HAP-1 (cell line): ENCODE measurements around the gene POU5F2.
A peak's percentile ranks its signal among the peaks of the same experiment; 100 is the strongest.

Experiments
- DNase-seq, 2 experiments: peaks; one replicate each; pipeline ENCODE4 v3.0.0-alpha.2; 2016 to 2020; ENCODE audit warnings: low spot score in 2 of 2
- H3K27me3 ChIP-seq: fragments of 250-450 bp; sonication (Bioruptor Pico); 2 replicates; pipeline ENCODE4 v1.5.1; 2020; ENCODE audit warnings: low read depth, mild to moderate bottlenecking, moderate library complexity
- H3K36me3 ChIP-seq: fragments of 250-450 bp; sonication (Bioruptor Pico); replicated peaks from 2 replicates; pipeline ENCODE4 v1.5.1; 2020; ENCODE audit warnings: mild to moderate bottlenecking
- H3K4me1 ChIP-seq: fragments of 250-450 bp; sonication (Bioruptor Pico); 2 replicates; pipeline ENCODE4 v1.5.1; 2020; ENCODE audit warnings: mild to moderate bottlenecking
- H3K4me3 ChIP-seq: fragments of 250-450 bp; sonication (Bioruptor Pico); 2 replicates; pipeline ENCODE4 v1.5.1; 2020; ENCODE audit warnings: mild to moderate bottlenecking, moderate library complexity
- H3K9me3 ChIP-seq: fragments of 250-450 bp; sonication (Bioruptor Pico); 2 replicates; pipeline ENCODE4 v1.5.1; 2020; ENCODE audit warnings: mild to moderate bottlenecking, moderate library complexity
- in situ Hi-C: fragments of 300-500 bp; cut with MboI; formaldehyde crosslinking; loops from 3 replicates; pipeline ENCODE4 v1.14.3; 2020; ENCODE audit warnings: low sequenced_read_pairs, inconsistent platforms, mixed read lengths

The POU5F2 gene

GRCh38 chr5:93741136-93741811, at the start of gene POU5F2:
Gene POU5F2, minus strand, starts transcription at chr5:93741600. Its CDS starts 37 bp downstream, at chr5:93741563.
- in situ Hi-C loops, result no loop called here
- Histone ChIP-seq H3K9me3 (no peaks in the 10 kb centered on the region), H3K4me1 (no peaks in the 10 kb centered on the region), H3K27me3 (no peaks in the 10 kb centered on the region), H3K36me3 (no peaks in the 10 kb centered on the region), H3K4me3 (no peak within 1 kb of the TSS)
- DNase-seq, result peak in 1 of 2 experiments; percentile 17

DNA sequence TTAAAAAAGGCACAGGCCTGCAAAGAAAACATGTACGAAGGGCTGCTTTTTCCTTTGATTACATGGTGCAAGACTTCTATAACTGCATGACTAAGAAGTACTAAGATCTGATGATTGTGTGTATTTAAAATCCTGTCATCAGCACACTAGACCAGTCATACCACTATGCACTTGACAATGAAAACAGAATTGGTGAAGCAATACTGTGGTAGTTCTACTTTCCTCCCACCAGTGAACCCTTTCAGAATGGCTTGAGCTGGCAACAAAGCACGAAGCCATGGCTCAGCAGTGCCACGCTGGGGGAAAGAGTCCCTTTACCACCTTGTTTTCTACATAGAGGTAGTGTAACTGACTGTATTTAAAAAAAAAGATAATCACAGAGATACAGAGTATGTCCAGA, 49.0 kb upstream of the POU5F2 start:
- Histone ChIP-seq H3K4me3 (no peak overlapping the region), H3K27me3 (no peaks in the 10 kb centered on the region), H3K36me3 (no peaks in the 10 kb centered on the region), H3K4me1 (no peaks in the 10 kb centered on the region), H3K9me3 (no peaks in the 10 kb centered on the region)
- in situ Hi-C loops, result loop anchor here (10.0 kb wide), 1 partner anchor 196 kb away; no protein-coding TSS in a partner anchor
- no peak for DNase-seq

DNA sequence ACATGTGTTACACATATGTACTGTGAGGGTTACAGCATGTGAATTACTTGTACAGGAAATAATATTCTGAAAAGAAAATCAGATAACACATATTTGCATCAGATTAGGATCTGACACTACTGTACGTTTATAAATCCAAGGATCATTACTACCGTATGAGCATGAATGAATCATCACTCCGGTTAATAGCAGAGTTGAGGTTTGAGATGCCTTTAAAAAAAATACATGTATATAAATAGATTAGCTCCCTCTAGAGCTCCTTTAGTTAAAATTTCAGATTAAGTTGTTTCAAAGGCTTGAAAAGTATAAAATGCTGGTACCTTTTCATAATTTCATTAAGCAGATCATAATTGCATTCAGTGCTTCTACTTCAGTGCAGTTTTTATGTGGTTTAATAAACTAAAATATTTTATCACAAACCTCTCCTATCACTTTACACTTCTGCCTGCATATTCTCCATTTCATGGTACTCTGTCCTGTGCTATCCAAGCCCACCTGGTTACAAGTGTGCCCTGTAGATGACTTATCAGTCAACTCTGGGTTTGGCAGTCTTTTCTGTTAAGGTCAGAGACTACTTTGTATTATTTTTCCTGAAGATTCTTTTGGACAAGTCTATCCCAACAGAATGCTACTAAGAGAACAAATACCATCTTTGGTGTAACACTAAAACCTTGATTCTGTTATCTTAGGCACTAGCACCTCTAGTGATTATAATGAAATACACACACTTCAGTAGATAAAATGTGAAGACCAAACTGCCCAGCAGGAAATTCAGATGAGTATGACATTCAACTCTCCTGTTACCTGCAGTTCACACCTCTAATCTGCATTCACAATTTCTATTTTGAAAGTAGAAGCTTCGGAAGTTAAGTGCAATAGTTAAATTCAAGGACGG, 48.0 kb upstream of the POU5F2 start:
- in situ Hi-C loops, result loop anchor here (10.0 kb wide), 1 partner anchor 195 kb away; no protein-coding TSS in a partner anchor
- DNase-seq, result no peak
- no peak overlapping the region for H3K4me3 ChIP-seq
- no peaks in the 10 kb centered on the region for H3K4me1 ChIP-seq
- H3K27me3 ChIP-seq, result no peaks in the 10 kb centered on the region
- H3K9me3 ChIP-seq, result no peaks in the 10 kb centered on the region
- H3K36me3 ChIP-seq, result no peaks in the 10 kb centered on the region

DNA sequence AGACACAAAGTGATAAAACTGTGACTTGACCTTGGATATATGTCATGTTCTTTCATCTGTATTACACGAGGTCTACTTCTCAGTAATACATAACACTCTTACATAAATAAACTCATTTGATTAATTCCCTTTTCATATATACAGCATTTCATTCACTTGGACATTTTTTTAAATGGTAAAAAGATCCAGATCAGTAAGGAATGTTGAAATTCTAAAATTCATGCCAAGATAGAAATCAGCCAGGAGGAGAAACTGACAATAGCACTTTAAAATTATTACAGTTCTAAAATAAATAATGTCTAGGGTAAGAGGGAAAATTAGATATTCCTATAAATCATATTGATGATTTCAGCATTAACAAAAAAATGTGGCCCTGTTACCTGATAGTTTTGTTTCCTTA, 46.2 kb upstream of the POU5F2 start:
- in situ Hi-C loops, result no loop called here
- no peaks in the 10 kb centered on the region for H3K4me1 ChIP-seq
- H3K27me3 ChIP-seq, result no peaks in the 10 kb centered on the region
- no peaks in the 10 kb centered on the region for H3K9me3 ChIP-seq
- DNase-seq, result no peak
- H3K36me3 ChIP-seq, result no peaks in the 10 kb centered on the region
- H3K4me3 ChIP-seq, result no peak overlapping the region

DNA sequence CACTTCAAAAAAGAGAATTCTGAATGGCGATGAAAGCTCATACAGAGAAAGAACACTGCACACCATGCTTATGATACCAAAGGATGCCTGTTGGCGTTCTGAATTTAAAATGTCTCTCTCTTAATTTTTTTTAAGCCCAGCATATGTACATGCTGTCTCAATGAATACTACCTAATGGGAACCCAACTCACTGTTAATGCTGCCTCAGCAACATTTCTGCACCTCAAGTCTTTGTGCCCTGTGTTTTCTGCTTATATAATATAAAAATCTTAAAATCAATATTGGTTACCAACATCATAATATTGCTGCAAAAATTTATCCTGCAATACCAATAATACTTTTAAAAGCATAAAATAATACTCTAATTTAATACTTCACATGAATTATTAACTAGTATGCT, 44.1 kb upstream of the POU5F2 start:
- H3K9me3 ChIP-seq, result no peaks in the 10 kb centered on the region
- H3K36me3 ChIP-seq, result no peaks in the 10 kb centered on the region
- in situ Hi-C loops, result no loop called here
- H3K4me3 ChIP-seq, result no peak overlapping the region
- H3K4me1 ChIP-seq, result no peaks in the 10 kb centered on the region
- H3K27me3 ChIP-seq, result no peaks in the 10 kb centered on the region
- DNase-seq, result no peak

- Histone ChIP-seq H3K4me1 (peaks cover 3% of the 10 kb centered on the region), H3K4me3 (no peak overlapping the region), H3K9me3 (no peaks in the 10 kb centered on the region), H3K27me3 (no peaks in the 10 kb centered on the region), H3K36me3 (no peaks in the 10 kb centered on the region)
- DNase-seq, result no peak
- in situ Hi-C loops, result no loop called here
These were observed 41.6 kb upstream of the POU5F2 start for GRCh38 chr5:93782978-93783377.

DNA sequence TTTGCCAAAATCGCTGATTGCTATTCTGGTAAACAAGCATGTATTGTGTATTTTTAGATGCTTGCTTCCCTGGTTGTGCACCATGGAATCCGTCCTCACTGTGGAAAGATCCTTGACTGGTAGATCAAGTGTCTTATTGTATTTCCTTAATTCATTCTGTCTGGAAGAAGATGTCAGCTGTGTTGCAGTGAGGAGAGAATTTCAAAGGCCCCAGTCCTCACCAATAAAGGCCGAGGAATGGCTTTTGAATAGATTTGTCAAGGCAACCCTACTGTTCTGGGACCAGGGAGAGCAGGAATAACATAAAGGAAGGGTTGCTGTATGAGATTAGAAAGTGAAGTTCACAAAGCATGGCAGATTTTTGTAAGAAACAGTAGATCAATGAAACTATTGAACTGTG, 36.2 kb upstream of the POU5F2 start:
- in situ Hi-C loops, result no loop called here
- Histone ChIP-seq H3K4me3 (no peak overlapping the region), H3K36me3 (no peaks in the 10 kb centered on the region), H3K9me3 (no peaks in the 10 kb centered on the region), H3K27me3 (no peaks in the 10 kb centered on the region), H3K4me1 (peaks cover 6% of the 10 kb centered on the region)
- DNase-seq, result peak in 1 of 2 experiments; percentile 14

- in situ Hi-C loops, result no loop called here
- no peaks in the 10 kb centered on the region for H3K9me3 ChIP-seq
- no peak overlapping the region for H3K4me3 ChIP-seq
- H3K36me3 ChIP-seq, result no peaks in the 10 kb centered on the region
- no peaks in the 10 kb centered on the region for H3K27me3 ChIP-seq
- H3K4me1 ChIP-seq, result no peaks in the 10 kb centered on the region
- no peak for DNase-seq
These were observed 15.0 kb upstream of the POU5F2 start for GRCh38 chr5:93756372-93756771.

GRCh38 chr5:93755716-93756115, 14.3 kb upstream of the POU5F2 start:
- in situ Hi-C loops, result no loop called here
- DNase-seq, result no peak
- Histone ChIP-seq H3K36me3 (no peaks in the 10 kb centered on the region), H3K9me3 (no peaks in the 10 kb centered on the region), H3K4me3 (no peak overlapping the region), H3K4me1 (no peaks in the 10 kb centered on the region), H3K27me3 (no peaks in the 10 kb centered on the region)

GRCh38 chr5:93748875-93749397, 7.5 kb upstream of the POU5F2 start:
- no peak for DNase-seq
- no peaks in the 10 kb centered on the region for H3K9me3 ChIP-seq
- no peaks in the 10 kb centered on the region for H3K27me3 ChIP-seq
- no peak overlapping the region for H3K4me3 ChIP-seq
- H3K4me1 ChIP-seq, result no peaks in the 10 kb centered on the region
- in situ Hi-C loops, result no loop called here
- no peaks in the 10 kb centered on the region for H3K36me3 ChIP-seq

- no peak for DNase-seq
- H3K4me1 ChIP-seq, result no peaks in the 10 kb centered on the region
- no peaks in the 10 kb centered on the region for H3K9me3 ChIP-seq
These were observed 5.1 kb upstream of the POU5F2 start for GRCh38 chr5:93746406-93747056.

DNA sequence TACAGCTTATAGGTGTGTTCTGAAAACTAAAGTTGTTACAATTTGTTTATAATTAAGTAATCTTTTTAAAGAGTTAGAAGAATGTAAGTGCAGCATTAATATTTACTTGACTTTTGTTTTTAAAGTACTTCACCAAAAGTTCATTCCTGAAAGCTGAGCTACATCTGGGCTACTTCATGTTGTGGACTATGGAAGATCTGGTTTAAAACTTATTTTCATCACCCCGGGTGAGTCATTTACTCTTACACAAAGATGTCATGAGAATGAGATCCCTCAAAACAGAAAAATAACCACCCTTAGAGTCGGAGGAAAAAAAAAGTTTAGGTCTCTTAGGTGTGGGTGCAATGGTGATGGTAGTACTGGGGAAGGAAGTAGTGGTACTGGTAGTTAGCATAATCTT, 5.1 kb downstream of the POU5F2 start:
- in situ Hi-C loops, result no loop called here
- no peaks in the 10 kb centered on the region for H3K4me1 ChIP-seq
- no peaks in the 10 kb centered on the region for H3K27me3 ChIP-seq
- no peak overlapping the region for H3K4me3 ChIP-seq
- H3K9me3 ChIP-seq, result no peaks in the 10 kb centered on the region
- no peak for DNase-seq
- H3K36me3 ChIP-seq, result no peaks in the 10 kb centered on the region

More at GRCh38 chr5:93746406-93747056, 5.1 kb upstream of the POU5F2 start:
- H3K4me3 ChIP-seq, result no peak overlapping the region
- no peaks in the 10 kb centered on the region for H3K27me3 ChIP-seq
- H3K36me3 ChIP-seq, result no peaks in the 10 kb centered on the region
- in situ Hi-C loops, result no loop called here

DNA sequence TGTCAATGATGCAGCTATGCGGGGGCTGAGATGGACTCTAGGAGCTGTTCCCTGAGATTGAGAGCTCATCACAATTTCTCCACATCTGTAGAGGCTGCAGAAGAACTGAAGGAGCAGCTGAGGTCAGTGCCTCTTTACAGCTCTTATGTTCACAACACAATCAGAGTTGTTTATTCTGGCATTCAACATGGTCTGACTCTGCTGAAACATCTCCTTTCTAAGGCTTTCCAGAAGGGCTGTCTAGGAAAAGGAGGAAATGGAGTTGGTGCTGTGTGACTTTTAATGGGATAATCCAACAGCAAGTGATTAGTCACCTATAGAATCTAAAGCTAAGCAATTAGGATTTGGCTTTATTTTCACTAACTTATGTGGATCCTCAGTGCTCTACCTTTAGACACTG, 6.0 kb downstream of the POU5F2 start:
- in situ Hi-C loops, result no loop called here
- no peaks in the 10 kb centered on the region for H3K4me1 ChIP-seq

More for the DNA sequence above, 6.0 kb downstream of the POU5F2 start:
- no peak for DNase-seq
- no peaks in the 10 kb centered on the region for H3K27me3 ChIP-seq
- H3K9me3 ChIP-seq, result no peaks in the 10 kb centered on the region
- H3K4me3 ChIP-seq, result no peak overlapping the region
- no peaks in the 10 kb centered on the region for H3K36me3 ChIP-seq
